Uterus (tissue), 2 donors: ENCODE measurements around the gene PDP2.

Experiments
- CTCF ChIP-seq, 4 experiments: fragments of 200-600 bp in 2 of 4; fragments of 450-650 bp in 2 of 4; sonication (generic) in 2 of 4; IDR thresholded peaks; one replicate each; pipeline ENCODE4 v1.5.1; 2016 to 2019; ENCODE audit warnings: antibody characterized with exemption in 4 of 4, mild to moderate bottlenecking in 2 of 4, moderate library complexity in 1 of 4
- POLR2A ChIP-seq, 2 donors: fragments of 450-650 bp; IDR thresholded peaks; one replicate each; pipeline ENCODE4 v1.6.1; 2016; ENCODE audit warnings: antibody characterized with exemption in 2 of 2, mild to moderate bottlenecking in 1 of 2, moderate library complexity in 1 of 2

GRCh38 chr16:66885491-66885890, 5.2 kb downstream of the PDP2 start:
- no peak for TF ChIP-seq CTCF (IDR thresholded peaks at IDR 0.05)
- no peak for TF ChIP-seq POLR2A (IDR thresholded peaks at IDR 0.05)
